ENCODE measurements around the gene LGALS16.

DNA sequence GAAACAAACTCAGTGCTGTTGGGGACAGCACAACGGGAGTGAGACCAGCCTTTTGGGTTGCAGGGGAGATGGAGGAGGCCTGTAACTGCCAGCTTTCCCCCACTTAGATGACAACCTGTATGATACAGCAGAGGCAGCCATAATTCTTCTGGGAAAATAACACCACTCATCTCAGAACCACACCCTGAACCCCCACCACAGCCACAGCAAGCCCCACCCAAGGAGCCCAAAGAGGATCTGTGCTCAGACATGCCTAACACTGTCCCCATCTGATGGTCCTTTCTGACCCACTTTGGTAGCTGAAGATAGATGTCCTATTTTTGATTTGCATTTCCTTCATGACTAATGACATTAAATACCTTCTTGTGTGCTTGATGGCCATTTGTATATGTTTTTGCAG is 38.0 kb upstream of the LGALS16 start:
- TF ChIP-seq, protein P1, sequence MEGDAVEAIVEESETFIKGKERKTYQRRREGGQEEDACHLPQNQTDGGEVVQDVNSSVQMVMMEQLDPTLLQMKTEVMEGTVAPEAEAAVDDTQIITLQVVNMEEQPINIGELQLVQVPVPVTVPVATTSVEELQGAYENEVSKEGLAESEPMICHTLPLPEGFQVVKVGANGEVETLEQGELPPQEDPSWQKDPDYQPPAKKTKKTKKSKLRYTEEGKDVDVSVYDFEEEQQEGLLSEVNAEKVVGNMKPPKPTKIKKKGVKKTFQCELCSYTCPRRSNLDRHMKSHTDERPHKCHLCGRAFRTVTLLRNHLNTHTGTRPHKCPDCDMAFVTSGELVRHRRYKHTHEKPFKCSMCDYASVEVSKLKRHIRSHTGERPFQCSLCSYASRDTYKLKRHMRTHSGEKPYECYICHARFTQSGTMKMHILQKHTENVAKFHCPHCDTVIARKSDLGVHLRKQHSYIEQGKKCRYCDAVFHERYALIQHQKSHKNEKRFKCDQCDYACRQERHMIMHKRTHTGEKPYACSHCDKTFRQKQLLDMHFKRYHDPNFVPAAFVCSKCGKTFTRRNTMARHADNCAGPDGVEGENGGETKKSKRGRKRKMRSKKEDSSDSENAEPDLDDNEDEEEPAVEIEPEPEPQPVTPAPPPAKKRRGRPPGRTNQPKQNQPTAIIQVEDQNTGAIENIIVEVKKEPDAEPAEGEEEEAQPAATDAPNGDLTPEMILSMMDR (IDR thresholded peaks at IDR 0.05; ENCODE audit: low read depth, low read length), result no peak
- no peak for TF ChIP-seq POLR2A (IDR thresholded peaks at IDR 0.05; ENCODE audit: extremely low read depth, insufficient read length)
- TF ChIP-seq MYC (IDR thresholded peaks at IDR 0.05; ENCODE audit: low read depth, low read length), result no peak
